Ishikawa (cell line): ENCODE results near the gene CBARP.

Experiments used
- CEBPB ChIP-seq: IDR thresholded peaks from 2 replicates; pipeline ENCODE4 v1.6.1; 2012
- CREB1 ChIP-seq: IDR thresholded peaks from 2 replicates; pipeline ENCODE4 v1.6.1; 2012; ENCODE audit warnings: low read depth
- EGR1 ChIP-seq: IDR thresholded peaks from 2 replicates; pipeline ENCODE4 v1.6.1; 2012
- EP300 ChIP-seq: IDR thresholded peaks from 2 replicates; pipeline ENCODE4 v1.6.1; 2012; ENCODE audit warnings: borderline replicate concordance
- FOXM1 ChIP-seq: IDR thresholded peaks from 2 replicates; pipeline ENCODE4 v1.6.1; 2012; ENCODE audit warnings: low read depth, borderline replicate concordance
- NFIC ChIP-seq: IDR thresholded peaks from 2 replicates; pipeline ENCODE4 v1.6.1; 2012
- RAD21 ChIP-seq: IDR thresholded peaks from 2 replicates; pipeline ENCODE4 v1.6.1; 2012; ENCODE audit warnings: low read depth
- TAF1 ChIP-seq: IDR thresholded peaks from 2 replicates; pipeline ENCODE4 v1.6.1; 2012; ENCODE audit warnings: low read depth, mild to moderate bottlenecking
- TCF12 ChIP-seq: IDR thresholded peaks from 2 replicates; pipeline ENCODE4 v1.6.1; 2012; ENCODE audit warnings: low read depth
- TEAD4 ChIP-seq: IDR thresholded peaks from 2 replicates; pipeline ENCODE4 v1.6.1; 2012
- YY1 ChIP-seq: IDR thresholded peaks from 2 replicates; pipeline ENCODE4 v1.6.1; 2012; ENCODE audit warnings: low read depth
- ZBTB7A ChIP-seq: IDR thresholded peaks from 2 replicates; pipeline ENCODE4 v1.6.1; 2012; ENCODE audit warnings: low read depth
- TF ChIP-seq, protein P1 (sequence below): IDR thresholded peaks from 2 replicates; pipeline ENCODE4 v1.6.1; 2012
- TF ChIP-seq, protein P2 (sequence below): IDR thresholded peaks from 2 replicates; pipeline ENCODE4 v1.6.1; 2012
- TF ChIP-seq, protein P3 (sequence below): IDR thresholded peaks from 2 replicates; pipeline ENCODE4 v1.6.1; 2012; ENCODE audit warnings: low read depth, mild to moderate bottlenecking

The CBARP gene

DNA sequence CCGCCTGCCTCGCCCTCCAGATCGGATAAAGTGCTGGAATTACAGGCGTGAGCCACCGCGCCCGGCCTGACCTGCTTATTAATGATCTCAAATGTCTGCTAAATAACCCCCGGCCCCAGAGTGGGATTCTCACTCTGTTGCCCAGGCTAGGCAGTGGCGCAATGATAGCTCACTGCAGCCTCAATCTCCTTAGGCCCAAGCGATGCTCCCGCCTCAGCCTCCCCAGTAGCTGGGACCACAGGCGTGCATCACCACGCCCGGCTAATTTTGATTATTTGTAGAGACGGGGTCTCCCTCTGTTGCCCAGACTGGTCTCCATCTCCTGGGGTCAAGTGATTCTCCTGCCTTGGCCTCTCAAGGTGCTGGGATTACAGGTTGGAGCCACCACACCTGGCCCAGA, 3.1 kb upstream of the CBARP start:
- TF ChIP-seq EGR1 (no peak), RAD21 (no peak), FOXM1 (no peak), ZBTB7A (no peak), EP300 (no peak), TAF1 (no peak), CEBPB (no peak), NFIC (no peak), TEAD4 (no peak), CREB1 (no peak), TCF12 (no peak), YY1 (no peak)
- TF ChIP-seq, protein P1, sequence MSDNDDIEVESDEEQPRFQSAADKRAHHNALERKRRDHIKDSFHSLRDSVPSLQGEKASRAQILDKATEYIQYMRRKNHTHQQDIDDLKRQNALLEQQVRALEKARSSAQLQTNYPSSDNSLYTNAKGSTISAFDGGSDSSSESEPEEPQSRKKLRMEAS = no peak
- TF ChIP-seq, protein P2, sequence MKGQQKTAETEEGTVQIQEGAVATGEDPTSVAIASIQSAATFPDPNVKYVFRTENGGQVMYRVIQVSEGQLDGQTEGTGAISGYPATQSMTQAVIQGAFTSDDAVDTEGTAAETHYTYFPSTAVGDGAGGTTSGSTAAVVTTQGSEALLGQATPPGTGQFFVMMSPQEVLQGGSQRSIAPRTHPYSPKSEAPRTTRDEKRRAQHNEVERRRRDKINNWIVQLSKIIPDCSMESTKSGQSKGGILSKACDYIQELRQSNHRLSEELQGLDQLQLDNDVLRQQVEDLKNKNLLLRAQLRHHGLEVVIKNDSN = no peak
- TF ChIP-seq, protein P3, sequence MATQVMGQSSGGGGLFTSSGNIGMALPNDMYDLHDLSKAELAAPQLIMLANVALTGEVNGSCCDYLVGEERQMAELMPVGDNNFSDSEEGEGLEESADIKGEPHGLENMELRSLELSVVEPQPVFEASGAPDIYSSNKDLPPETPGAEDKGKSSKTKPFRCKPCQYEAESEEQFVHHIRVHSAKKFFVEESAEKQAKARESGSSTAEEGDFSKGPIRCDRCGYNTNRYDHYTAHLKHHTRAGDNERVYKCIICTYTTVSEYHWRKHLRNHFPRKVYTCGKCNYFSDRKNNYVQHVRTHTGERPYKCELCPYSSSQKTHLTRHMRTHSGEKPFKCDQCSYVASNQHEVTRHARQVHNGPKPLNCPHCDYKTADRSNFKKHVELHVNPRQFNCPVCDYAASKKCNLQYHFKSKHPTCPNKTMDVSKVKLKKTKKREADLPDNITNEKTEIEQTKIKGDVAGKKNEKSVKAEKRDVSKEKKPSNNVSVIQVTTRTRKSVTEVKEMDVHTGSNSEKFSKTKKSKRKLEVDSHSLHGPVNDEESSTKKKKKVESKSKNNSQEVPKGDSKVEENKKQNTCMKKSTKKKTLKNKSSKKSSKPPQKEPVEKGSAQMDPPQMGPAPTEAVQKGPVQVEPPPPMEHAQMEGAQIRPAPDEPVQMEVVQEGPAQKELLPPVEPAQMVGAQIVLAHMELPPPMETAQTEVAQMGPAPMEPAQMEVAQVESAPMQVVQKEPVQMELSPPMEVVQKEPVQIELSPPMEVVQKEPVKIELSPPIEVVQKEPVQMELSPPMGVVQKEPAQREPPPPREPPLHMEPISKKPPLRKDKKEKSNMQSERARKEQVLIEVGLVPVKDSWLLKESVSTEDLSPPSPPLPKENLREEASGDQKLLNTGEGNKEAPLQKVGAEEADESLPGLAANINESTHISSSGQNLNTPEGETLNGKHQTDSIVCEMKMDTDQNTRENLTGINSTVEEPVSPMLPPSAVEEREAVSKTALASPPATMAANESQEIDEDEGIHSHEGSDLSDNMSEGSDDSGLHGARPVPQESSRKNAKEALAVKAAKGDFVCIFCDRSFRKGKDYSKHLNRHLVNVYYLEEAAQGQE = no peak

DNA sequence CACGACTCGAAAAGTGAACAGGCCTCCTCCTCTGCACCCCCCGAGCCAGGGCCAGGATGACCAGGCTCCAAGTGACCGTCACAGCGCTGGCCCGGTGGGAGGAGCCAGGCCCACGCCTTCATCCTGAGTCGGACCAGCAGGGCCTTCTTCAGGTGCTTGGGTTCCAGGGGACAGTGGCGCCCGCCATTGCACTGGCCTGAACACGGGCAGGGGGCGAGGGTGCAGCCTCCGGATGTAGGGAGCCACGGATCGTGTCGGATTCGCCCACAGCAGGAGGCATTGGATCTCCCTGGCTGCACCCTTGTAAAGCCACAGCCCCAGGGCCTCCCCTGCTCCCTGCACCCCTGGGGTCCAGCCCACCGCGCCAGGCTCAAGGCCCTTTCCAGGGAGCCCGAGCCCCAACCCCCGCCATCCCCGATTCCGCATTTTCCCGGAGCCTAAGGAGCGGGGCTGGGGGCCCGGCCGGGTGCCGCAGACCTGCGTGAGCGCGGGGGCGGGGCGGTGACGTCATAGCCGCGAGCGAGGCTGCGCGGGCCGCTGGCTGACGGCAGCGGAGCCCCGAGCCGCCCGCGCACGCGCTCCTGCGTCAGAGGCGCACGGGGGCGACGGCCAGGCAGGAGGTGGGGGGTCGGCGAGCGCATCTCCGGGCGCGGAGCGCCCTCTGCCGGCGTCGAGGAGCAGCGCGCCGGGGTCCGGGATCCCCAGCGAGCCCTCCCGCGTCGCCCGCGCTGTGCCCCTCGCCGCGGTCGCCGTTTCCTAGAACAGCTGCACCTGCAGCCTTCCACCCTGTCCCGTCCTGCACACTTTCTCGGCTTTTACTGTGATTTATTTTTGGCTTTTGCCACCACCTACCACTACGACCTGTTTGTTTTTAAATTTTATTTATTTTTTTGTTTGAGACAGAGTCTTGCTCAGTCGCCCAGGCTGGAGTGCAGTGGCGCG, 2.3 kb upstream of the CBARP start:
- TF ChIP-seq TAF1 = peak; percentile 25; the same call in 1 of the 2 replicates
- no peak for TF ChIP-seq EP300
- TF ChIP-seq FOXM1 = no peak
- TF ChIP-seq, protein P1 = peak; percentile 41; the same call in 1 of the 2 replicates
- no peak for TF ChIP-seq TEAD4
- TF ChIP-seq, protein P3 = no peak
- TF ChIP-seq CREB1 = peak; percentile 85
- TF ChIP-seq TCF12 = peak; percentile 40; the same call in 1 of the 2 replicates
- peak; percentile 76; the same call in 1 of the 2 replicates for TF ChIP-seq RAD21
- no peak for TF ChIP-seq NFIC
- TF ChIP-seq ZBTB7A = peak; percentile 94
- TF ChIP-seq EGR1 = peak; percentile 78
- TF ChIP-seq, protein P2 = no peak
- TF ChIP-seq CEBPB = no peak
- TF ChIP-seq YY1 = no peak

DNA sequence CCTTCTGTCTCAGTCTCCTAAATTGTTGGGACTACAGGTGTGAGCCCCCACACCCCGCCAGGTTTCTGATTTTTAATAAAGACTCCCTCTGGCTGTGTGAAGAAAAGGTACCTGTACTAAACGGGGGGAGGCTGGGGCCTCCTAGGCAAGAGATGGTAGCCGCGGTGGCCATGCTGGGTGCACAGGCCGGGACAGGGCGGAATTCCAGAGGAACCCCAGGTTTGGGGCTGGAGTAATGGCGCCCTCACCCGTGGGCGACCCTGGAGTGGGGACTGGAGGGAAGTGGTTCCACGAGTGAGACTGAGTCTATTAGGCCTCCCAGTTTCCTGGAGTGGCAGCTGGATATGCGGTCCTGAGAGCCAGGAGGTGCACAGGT, 1.6 kb upstream of the CBARP start:
- TF ChIP-seq ZBTB7A (no peak), FOXM1 (no peak), TAF1 (no peak), EGR1 (no peak), YY1 (no peak), CREB1 (no peak), TCF12 (no peak), TEAD4 (no peak), CEBPB (no peak)
- TF ChIP-seq, protein P1 = no peak
- TF ChIP-seq, protein P2 = no peak
- TF ChIP-seq, protein P3 = no peak
